Astrocyte of the cerebellum (primary cell): ENCODE measurements around the gene INSYN1.

ENCODE experiments used
- DNase-seq: peaks from one replicate; pipeline ENCODE4 v3.0.0-alpha.2; 2011; ENCODE audit warnings: low read depth
- H3K4me3 ChIP-seq: 2 replicates; pipeline ENCODE4 v1.5.1; 2011; ENCODE audit warnings: mild to moderate bottlenecking, low read depth, low read length, moderate library complexity
- in situ Hi-C: cut with HindIII; loops from 2 replicates; pipeline ENCODE4 v1.10.0; 2017; ENCODE audit warnings: low sequenced_read_pairs
- TF ChIP-seq, protein P1 (sequence below): IDR thresholded peaks from 2 replicates; pipeline ENCODE4 v1.5.1; 2012; ENCODE audit warnings: low read length, low read depth, moderate library complexity, mild to moderate bottlenecking; ENCODE audit errors: missing control alignments

INSYN1 gene

DNA sequence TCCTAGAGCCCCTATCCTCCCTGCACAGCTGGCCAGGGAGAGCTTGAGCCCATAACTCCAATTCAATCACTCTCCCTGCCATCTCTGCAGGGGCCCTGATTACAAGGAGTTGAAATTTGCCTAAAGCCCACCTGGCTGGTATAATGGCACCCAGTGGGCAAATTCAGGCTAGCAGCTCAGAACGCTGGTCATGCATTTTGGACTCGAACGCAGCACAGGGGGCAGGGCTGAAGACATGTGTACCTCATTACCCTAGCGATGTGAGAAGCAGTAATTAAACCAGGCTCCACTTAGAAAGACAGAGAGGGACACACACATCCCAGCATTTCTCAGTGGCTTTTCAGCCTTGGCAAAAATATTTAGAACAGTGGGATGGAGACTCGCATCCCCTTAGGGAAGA, 3.2 kb downstream of the INSYN1 start:
- no peak for DNase-seq
- TF ChIP-seq, protein P1, sequence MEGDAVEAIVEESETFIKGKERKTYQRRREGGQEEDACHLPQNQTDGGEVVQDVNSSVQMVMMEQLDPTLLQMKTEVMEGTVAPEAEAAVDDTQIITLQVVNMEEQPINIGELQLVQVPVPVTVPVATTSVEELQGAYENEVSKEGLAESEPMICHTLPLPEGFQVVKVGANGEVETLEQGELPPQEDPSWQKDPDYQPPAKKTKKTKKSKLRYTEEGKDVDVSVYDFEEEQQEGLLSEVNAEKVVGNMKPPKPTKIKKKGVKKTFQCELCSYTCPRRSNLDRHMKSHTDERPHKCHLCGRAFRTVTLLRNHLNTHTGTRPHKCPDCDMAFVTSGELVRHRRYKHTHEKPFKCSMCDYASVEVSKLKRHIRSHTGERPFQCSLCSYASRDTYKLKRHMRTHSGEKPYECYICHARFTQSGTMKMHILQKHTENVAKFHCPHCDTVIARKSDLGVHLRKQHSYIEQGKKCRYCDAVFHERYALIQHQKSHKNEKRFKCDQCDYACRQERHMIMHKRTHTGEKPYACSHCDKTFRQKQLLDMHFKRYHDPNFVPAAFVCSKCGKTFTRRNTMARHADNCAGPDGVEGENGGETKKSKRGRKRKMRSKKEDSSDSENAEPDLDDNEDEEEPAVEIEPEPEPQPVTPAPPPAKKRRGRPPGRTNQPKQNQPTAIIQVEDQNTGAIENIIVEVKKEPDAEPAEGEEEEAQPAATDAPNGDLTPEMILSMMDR = no peak
- in situ Hi-C loops = no loop called here
- no peak overlapping the region for H3K4me3 ChIP-seq

DNA sequence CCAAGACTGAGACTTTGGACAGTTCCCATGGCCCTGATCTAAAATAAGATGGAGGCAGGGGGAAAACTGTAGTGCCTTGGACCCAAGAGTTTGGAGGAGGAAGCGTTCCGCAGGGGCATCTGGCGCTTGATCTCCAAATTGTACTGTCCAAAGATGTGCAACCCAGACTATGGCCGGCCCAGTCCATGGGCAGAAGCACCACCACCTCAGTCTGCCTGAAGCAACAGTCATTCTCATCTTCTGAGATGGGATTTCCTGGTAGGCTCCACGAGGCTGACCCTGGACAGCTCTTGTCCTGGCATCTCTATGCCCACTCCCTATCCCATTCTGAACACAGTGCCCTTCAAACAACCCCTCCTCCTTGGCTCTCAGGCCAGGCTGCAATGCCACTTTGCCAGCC, 3.6 kb downstream of the INSYN1 start:
- no peak for DNase-seq
- TF ChIP-seq, protein P1 = no peak
- in situ Hi-C loops = no loop called here
- no peak overlapping the region for H3K4me3 ChIP-seq

DNA sequence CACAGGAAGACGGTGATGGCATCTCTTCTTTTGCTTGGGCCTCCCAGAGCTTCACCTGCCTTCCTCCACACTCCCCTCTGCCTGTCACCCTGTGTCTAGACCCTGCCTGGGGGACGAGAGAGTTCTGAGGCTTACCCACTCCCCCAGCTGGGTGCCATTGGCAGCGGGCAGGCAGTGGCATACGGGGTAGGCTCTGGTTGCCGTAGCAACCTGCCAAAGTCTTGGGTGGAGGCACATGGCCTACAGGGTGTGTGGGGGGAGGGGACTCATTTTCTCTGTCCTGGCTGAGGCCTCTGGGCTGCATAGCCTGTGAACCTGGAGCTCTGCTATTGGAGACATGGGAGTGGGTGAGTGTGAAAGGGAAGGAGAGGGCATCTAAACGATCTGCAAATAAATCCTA, 4.4 kb downstream of the INSYN1 start:
- DNase-seq = no peak
- TF ChIP-seq, protein P1 = no peak
- in situ Hi-C loops = no loop called here
- no peak overlapping the region for H3K4me3 ChIP-seq

GRCh38 chr15:73747847-73748590, 5.1 kb downstream of the INSYN1 start:
- TF ChIP-seq, protein P1 = no peak
- in situ Hi-C loops = no loop called here
- H3K4me3 ChIP-seq = no peak overlapping the region
- DNase-seq = no peak

DNA sequence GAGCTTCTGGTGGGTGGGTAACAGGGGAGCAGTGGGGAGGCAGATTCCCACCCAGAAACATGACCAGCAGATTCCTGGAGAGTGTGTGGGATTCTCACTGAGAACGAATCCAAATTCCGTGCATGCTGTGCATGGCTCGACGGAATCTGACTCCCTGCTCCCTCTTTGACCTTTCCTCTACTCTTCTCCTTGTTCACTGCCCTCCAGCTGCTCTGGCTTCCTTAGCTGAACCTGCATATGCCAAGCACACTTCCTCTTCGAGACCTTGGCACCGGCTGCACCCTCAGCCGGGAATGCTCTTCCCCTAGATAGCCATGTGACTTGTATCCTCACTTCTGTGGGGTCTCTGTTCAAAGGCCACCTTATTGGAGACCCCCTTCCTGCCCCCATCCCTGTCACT, 6.3 kb downstream of the INSYN1 start:
- in situ Hi-C loops = no loop called here
- no peak overlapping the region for H3K4me3 ChIP-seq
- DNase-seq = no peak
- TF ChIP-seq, protein P1 = no peak

- DNase-seq = no peak
- no peak overlapping the region for H3K4me3 ChIP-seq
- TF ChIP-seq, protein P1 = no peak
- in situ Hi-C loops = no loop called here
Observed at GRCh38 chr15:73746261-73746660, 6.9 kb downstream of the INSYN1 start.

GRCh38 chr15:73745073-73745472, 8.1 kb downstream of the INSYN1 start:
- in situ Hi-C loops = no loop called here
- H3K4me3 ChIP-seq = no peak overlapping the region
- TF ChIP-seq, protein P1 = no peak
- no peak for DNase-seq
